GM21381 (cell line): ENCODE measurements around the gene SPTBN4.
A peak's percentile ranks its signal among the peaks of the same experiment; 100 is the strongest.
"Not testable (repeated sequence)": the region's sequence is repeated elsewhere in the genome, so short reads cannot be mapped to it uniquely, and the experiment has no call there.

Experiments used
- ATAC-seq: cut with Tn5 transposase; IDR thresholded peaks from one replicate; pipeline ENCODE4 v1.9.1; 2021; ENCODE audit warnings: mild to moderate bottlenecking, moderate library complexity; ENCODE audit not compliant: unreplicated experiment

Gene SPTBN4

DNA sequence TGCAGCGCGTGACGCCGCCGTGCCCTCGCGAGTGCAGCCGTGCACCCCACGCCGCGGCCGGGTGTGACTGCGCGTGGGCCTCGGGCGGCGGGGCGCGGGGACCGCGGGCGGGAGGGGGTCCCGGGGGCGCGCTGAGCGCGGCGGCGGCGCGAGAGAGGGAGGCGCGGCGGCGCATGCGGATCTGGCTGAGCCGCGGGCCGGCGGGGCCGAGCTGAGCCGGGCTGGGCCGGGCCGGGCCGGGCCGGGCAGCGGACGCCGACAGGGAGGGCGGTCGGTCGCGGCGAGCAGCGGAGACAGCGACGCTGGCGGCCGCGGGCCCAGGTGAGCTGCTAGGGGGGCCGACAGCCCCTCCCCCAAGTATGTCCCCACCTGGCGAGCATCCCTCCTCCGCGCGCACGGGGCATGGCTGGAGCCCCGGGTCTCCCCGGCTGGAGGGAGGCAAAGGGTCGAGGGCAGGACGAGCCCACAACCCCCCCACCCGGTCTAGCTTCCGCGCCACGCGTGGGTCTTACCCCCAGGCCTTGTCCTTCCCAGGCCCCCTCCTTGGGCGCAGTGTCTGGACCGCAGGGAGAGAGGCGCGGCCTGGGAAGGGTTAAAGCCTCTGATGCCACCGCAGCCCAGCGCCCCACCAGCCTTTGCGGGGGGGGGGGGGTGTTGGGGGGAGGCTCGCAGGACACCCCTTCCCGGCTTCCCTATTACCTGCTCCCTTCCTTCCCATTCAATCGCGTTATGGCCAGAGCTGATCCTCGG lies at the start of gene SPTBN4:
Gene SPTBN4 (plus strand): TSS at position 17 of the 750 bp plus-strand sequence. CDS start 5,621 bp downstream, outside the sequence.
- no peak for ATAC-seq

GRCh38 chr19:40417643-40417981 lies 49.2 kb upstream of the SPTBN4 start:
- no peak for ATAC-seq

DNA sequence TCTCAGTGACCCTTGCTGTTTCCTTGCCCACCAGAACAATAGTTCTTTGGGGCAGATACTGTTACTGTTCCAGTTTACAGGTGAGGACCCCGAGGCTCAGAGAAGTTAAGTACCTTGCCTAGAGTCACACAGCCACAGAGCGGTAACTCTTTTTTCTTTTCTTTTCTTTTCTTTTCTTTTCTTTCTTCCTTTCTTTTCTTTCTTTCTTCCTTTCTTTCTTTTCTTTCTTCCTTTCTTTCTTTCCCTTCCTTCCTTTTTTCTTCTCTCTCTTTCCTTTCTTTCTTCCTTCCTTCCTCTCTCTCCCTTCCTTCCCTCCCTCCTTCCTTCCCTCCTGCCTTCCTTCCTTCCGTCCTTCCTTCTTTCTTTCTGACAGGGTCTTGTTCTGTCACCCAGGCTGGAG lies 48.8 kb upstream of the SPTBN4 start:
- ATAC-seq, result no peak

GRCh38 chr19:40419066-40419612 lies 47.7 kb upstream of the SPTBN4 start:
- ATAC-seq, result no peak

DNA sequence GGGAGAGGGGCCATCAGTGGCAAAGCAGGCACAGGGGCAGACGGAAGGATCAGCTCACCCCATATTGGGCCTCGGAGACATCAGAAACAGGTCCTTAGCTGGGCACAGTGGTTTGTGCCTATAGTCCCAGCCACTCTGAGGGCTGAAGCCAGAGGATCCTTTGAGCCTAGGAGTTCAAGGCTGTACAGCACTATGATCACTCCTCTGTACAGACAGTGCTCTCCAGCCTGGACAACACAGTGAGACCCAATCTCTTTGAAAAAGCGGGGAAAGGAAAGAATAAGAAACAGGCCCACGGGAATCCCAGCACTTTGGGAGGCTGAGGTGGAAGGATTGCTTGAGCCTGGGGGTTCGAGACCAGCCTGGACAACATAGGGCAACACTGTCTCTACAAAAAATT lies 47.0 kb upstream of the SPTBN4 start:
- ATAC-seq, result no peak

- no peak for ATAC-seq
Observed at GRCh38 chr19:40420451-40420765, 46.4 kb upstream of the SPTBN4 start.

DNA sequence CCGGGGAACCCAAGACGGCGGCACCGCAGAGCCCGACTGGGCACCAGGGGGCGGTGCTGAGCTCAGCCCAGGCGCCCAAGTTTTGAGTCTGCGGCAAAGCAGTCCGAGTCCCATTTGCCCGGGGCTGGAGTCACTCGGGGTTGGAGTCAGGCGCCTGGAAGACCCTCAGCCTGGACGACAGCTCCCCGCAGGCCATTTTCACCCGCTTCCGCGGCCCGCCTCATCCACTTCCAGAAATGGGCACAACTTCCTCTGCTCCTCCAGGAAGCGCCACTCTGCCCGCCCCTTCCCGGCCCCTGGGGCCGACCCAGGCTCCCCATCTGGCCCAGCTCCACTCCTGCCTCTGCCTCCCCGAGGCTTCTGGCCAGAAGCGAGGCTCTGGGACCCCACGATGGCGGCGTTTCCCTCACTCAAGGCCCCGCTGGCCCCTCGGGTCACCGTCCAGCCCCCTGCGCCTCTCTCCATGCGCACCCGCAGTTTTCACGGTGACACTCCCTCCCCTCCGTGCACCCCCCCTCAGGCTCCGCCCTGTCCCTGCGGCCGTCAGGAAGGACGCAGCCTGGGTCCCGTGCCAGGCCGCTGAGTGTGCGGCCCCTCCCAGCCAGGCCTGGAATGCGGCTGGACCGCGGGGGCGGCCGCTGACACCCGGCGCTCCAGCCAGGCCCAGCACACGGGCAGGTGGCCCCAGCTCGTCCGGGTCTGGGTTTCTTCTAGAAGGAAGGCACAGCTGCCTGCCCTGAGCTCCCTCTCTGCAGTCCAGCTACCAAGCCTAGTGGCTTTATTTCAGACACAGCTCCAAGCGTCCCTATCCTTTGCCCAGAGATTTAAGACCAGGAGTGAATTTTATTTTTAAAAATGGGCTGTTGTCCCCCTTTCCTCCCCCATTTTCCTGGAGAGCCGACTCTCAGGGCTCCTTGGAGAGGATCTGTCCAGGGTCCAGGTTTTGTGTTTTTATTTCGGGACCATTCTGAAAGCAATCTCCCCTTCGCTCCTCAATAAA lies 45.7 kb upstream of the SPTBN4 start:
- peak; percentile 32 for ATAC-seq

DNA sequence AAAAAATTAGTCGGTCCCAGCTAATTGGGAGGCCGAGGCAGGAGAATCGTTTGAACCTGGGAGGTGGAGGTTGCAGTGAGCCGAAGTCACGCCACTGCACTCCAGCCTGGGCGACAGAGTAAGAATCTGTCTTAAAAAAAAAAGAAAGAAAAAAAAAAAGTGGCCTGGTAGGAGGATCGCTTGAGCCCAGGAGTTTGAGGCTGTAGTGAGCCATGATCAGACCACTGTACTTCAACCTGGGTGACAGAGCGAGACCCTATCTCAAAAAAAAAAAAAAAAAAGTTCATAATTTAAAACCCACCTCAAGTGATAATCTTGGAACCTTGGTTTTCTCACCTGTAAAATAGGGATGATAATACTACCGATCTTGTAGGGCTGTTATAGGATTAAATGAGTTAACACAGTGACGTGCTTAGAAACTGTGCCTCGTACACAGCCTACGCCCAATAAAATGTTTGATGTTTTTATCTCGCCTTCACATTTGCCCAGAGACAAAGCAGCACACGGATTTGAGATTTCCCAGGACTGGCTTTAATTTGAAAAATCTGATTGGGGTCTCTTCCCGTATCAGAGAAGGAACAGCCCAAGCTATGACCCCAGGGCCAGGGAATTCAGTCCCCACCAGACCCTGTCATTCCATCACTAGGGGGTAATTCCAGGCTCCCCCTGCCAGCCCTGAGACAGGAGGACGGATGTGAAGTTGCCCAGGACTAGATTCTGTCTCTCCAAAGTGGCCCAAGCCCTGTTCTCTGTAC lies 44.6 kb upstream of the SPTBN4 start:
- no peak for ATAC-seq

DNA sequence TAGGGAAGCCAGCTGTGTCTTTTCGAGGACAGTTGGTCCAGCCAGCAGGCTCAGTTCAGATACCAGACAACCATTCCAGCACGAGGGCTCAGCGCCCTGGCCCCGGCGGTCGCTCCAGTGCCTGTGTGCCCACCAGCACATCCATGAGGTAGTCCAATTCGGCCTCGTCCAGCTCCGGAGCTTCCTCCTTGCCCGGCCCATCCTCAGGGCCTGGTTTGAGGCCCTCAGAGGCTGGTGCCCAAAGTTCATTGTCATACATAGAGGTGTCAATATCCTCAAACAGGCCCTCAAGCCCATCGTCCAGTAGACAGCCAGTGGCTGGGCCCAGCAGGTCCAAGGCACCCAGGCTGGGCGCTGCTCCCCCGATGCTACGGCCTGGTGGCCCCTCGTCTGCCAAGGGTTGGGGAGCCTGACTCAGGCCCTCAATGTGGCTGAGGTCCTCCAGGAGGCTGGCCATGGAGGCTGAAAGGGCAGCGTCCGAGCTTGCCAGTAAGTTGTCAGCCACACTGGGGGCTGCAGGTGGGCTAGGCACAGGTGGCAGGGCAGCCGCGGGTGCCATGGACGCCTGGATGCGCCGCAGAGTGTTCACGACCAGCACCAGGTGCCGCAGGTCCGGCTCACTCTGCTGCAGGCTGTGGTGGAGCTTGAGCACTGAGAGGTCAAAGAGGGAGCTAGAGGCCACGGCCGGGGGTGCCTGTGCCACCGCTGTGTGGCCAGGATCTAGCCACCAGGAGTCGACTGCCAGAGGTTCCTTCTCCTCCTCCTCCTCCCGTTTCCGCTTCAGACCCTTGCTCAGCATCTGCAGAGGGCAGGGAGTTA lies 43.8 kb upstream of the SPTBN4 start:
- no peak for ATAC-seq

DNA sequence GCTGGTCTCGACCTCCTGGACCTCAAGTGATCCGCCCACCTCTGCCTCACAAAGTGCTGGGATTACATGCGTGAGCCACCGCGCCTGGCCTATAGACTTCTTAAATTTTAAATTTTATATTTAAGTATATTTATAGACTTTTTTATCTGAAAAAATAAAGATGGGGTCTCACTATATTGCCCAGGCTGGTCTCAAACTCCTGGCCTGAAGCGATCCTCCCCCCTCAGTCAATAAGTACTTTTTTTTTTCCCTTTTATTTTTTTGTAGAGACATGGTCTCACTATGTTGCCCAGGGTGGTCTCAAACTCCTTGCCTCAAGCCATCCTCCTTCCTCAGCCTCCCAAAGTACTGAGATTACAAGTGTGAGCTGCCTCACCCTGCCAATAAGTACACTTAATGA lies 42.9 kb upstream of the SPTBN4 start:
- ATAC-seq, result no peak

DNA sequence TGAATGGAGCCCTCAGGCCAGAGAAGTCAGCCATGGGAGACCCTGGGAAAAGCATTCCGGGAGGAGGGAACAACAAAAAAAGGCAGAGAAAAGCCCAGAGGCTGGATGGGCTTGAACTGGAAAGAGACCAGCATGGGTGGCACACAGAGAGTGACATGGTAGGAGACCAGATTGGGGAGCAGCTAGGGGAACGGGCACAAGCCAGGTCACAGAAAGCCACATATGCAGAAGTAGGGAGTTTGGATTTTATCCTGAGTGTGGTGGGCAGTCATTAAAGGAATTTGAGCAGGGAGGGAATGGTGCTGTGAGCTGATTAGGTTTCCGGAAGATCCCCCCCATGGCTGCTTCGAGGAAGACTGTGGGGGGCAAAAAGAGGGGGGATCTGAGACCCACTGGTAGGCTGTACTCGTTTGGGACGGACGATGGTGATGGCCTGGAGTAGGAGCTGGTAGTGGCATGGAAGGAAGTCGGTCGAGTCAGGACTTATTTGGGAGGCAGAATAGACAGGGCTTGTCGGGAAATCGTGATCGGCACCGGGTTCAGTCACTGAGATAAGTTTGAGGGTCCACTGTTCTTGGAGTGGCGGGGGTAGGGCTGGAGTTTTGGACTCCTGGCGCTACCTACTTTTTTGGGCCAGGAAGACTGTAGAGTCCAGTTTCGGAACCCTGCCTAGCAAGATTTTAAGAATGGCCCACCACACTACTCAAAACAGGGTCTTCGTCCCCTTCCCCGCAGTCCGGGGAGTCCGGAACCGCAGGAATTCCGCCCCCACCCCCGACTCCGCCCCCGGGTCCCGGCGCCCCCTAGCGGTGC lies 42.0 kb upstream of the SPTBN4 start:
- peak; percentile 1 for ATAC-seq

- ATAC-seq, result peak; percentile 85
Observed at GRCh38 chr19:40425450-40426287, 41.1 kb upstream of the SPTBN4 start, which contains the start of gene SERTAD1. Gene SERTAD1 (minus strand): TSS chr19:40425992. CDS start chr19:40423546, 2,446 bp downstream.

GRCh38 chr19:40428197-40428596 lies 38.6 kb upstream of the SPTBN4 start:
- not testable (repeated sequence) for ATAC-seq

- not testable (repeated sequence) for ATAC-seq
Observed at GRCh38 chr19:40430242-40430641, 36.6 kb upstream of the SPTBN4 start.

- ATAC-seq, result no peak
Observed at GRCh38 chr19:40431698-40432097, 35.1 kb upstream of the SPTBN4 start.

DNA sequence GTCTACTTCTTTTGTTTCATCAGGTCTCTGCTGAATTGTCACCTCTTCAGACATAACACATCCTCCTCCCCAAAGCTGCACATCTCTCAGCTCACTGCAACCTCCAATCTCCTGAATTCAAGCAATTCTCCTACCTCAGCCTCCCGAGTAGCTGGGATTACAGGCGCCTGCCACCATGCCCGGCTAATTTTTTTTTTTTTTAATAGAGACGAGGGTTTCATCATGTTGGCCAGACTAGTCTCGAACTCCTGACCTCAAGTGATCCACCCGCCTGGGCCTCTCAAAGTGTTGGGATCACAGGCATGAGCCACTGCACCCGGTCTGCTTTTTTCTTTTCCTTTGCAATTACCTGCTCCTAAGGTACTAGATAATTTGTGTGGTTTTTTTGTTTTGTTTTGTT lies 34.0 kb upstream of the SPTBN4 start:
- ATAC-seq, result not testable (repeated sequence)

DNA sequence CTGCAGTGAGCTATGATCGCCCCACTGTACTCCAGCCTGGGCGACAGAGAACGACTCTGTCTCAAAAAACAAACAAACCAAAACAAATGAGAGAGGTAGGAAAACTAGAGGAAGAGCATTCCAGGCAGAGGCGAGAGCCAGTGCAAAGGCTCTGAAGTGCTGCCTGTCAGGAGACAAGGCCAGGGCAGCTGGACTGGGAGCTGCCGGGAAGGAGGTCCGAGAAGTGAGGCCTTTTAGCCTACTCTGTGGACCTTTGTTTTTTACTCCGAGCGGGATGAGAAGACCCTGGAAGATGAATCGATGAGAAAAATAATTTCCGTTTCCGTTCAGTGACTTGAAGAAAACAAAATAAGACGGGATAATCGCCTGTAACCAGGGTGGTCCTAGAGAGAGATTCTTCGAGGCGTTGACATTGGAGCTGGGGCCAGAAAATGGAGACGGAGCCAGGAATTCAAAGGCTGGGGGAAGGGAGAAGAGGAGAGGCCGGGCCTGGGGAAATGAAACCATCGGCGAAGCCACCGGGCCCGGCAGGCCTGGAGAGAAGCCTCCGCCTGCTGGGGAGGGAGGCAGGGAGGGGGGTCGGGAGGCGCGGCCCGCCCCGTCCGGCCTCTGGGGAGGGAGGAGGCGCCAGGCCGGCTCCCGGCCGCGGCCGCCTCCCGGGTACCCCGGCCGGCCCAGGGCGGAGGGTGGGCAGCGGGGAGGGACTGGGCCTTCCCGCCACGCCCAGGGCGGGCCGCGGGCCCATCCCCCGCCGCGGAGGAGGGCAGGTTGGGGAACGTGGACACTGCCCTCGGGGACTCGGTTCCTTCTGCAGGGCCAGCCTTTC lies 33.2 kb upstream of the SPTBN4 start:
- peak; percentile 65 for ATAC-seq
